ENCODE data around the gene LRRC4B. TPM values are rescaled to one million over a fixed set of nuclear protein-coding genes. Genes with fewer than 3 reads are reported as not detected.

LRRC4B gene
- total RNA-seq, 1 experiment from 2014 or later, result 3.8 TPM

GRCh38 chr19:50494186-50495019 lies 73.8 kb downstream of the LRRC4B start:
- no peak overlapping the region for H4K5ac ChIP-seq (ENCODE audit: insufficient read length, low read depth, low read length)
- no peak overlapping the region for H2BK120ac ChIP-seq (ENCODE audit: low read depth, low read length, poor library complexity, severe bottlenecking)
- H2AFZ ChIP-seq (ENCODE audit: low read length), result no peak overlapping the region
- H2BK15ac ChIP-seq (ENCODE audit: low read depth, low read length), result no peak overlapping the region
- peak; percentile 13 for DNase-seq
- H3T11ph ChIP-seq (ENCODE audit: low read length), result no peak overlapping the region
- Mint-ChIP-seq H3K36me3 (ENCODE audit: insufficient read depth in 1 of 3, low read depth in 3 of 3) (peaks cover 0 to 6% (median 3%) of the 10 kb centered on the region in 3 experiments; a peak in 4 of 7 replicates), H3K9me3 (peaks cover 6 to 13% of the 10 kb centered on the region in 2 experiments; a peak in 4 of 5 replicates), H3K27ac (no peak overlapping the region), H3K4me3 (no peak overlapping the region; a peak in 1 of 5 replicates), H3K27me3 (ENCODE audit: low read depth) (peaks cover 69% of the 10 kb centered on the region), H3K4me1 (peaks cover 20 to 29% of the 10 kb centered on the region in 2 experiments)
- no peak overlapping the region for H2BK20ac ChIP-seq (ENCODE audit: low read depth, low read length, poor library complexity, severe bottlenecking)
- no peaks in the 10 kb centered on the region for H4K20me1 ChIP-seq (ENCODE audit: control insufficient read depth, insufficient read depth, insufficient read length)
- H3K27me3 ChIP-seq (ENCODE audit: insufficient read depth, low read length), result peaks cover 26% of the 10 kb centered on the region; the same call in 1 of the 2 replicates
- H2AK5ac ChIP-seq (ENCODE audit: insufficient read length, low read length), result no peak overlapping the region
- no peaks in the 10 kb centered on the region for H3K9me3 ChIP-seq (ENCODE audit: control insufficient read depth, low read depth, low read length)
- no peak overlapping the region for H3K9ac ChIP-seq (ENCODE audit: extremely low read depth, insufficient read length, low read length)
- no peak overlapping the region for H3K23ac ChIP-seq (ENCODE audit: insufficient read length, low read depth, low read length)
- H3K79me2 ChIP-seq (ENCODE audit: insufficient read depth, low read length), result no peaks in the 10 kb centered on the region
- no CpG with 5 or more reads among the region's 7 CpGs for WGBS (ENCODE audit: extremely low coverage, insufficient read length, low lambda C conversion rate)
- TF ChIP-seq, protein P1, sequence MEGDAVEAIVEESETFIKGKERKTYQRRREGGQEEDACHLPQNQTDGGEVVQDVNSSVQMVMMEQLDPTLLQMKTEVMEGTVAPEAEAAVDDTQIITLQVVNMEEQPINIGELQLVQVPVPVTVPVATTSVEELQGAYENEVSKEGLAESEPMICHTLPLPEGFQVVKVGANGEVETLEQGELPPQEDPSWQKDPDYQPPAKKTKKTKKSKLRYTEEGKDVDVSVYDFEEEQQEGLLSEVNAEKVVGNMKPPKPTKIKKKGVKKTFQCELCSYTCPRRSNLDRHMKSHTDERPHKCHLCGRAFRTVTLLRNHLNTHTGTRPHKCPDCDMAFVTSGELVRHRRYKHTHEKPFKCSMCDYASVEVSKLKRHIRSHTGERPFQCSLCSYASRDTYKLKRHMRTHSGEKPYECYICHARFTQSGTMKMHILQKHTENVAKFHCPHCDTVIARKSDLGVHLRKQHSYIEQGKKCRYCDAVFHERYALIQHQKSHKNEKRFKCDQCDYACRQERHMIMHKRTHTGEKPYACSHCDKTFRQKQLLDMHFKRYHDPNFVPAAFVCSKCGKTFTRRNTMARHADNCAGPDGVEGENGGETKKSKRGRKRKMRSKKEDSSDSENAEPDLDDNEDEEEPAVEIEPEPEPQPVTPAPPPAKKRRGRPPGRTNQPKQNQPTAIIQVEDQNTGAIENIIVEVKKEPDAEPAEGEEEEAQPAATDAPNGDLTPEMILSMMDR (conservative IDR thresholded peaks at IDR 0.05), result no peak
- peaks cover 4% of the 10 kb centered on the region; the same call in 1 of the 2 replicates for H3K4me1 ChIP-seq (ENCODE audit: insufficient read depth, low read length)
- no peak overlapping the region for H3K27ac ChIP-seq (ENCODE audit: insufficient read length, low read depth, low read length)
- H2BK5ac ChIP-seq (ENCODE audit: insufficient read length, low read length), result no peak overlapping the region
- no peak overlapping the region for H3K56ac ChIP-seq (ENCODE audit: insufficient read length, low read depth, low read length)
- no peak overlapping the region for H3K4ac ChIP-seq (ENCODE audit: low read depth, low read length)
- peaks cover 5% of the 10 kb centered on the region for H3K23me2 ChIP-seq (ENCODE audit: insufficient read length, low read depth, low read length, poor library complexity, severe bottlenecking)
- H4K8ac ChIP-seq (replicated peaks; ENCODE audit: insufficient read length, low read depth, low read length), result no peak overlapping the region
- no peak overlapping the region for H4K91ac ChIP-seq (ENCODE audit: insufficient read length, low read depth, low read length)
- H3K4me2 ChIP-seq (ENCODE audit: insufficient read depth, insufficient read length, low read length), result no peak overlapping the region
- no peak overlapping the region for H2BK12ac ChIP-seq (ENCODE audit: insufficient read length, low read depth, low read length)
- no peak overlapping the region for H3K18ac ChIP-seq (ENCODE audit: insufficient read length, low read depth, low read length)
- H3K79me1 ChIP-seq (ENCODE audit: insufficient read depth, low read depth, low read length, poor library complexity, severe bottlenecking), result no peaks in the 10 kb centered on the region
- H3K14ac ChIP-seq (ENCODE audit: insufficient read depth, low read length), result no peak overlapping the region; the same call in 1 of the 2 replicates
